SJCRH30 (cell line): ENCODE data around the gene SMYD3. TPM values are rescaled to one million over a fixed set of nuclear protein-coding genes. Genes with fewer than 3 reads are reported as not detected.

ENCODE experiments used
- DNase-seq, 2 experiments: peaks; one replicate each; pipeline ENCODE4 v3.0.0-alpha.2; 2015 to 2020
- H3K27ac ChIP-seq: fragments of 250-450 bp; sonication (Bioruptor Pico); 2 replicates; pipeline ENCODE4 v1.5.1; 2020; ENCODE audit warnings: mild to moderate bottlenecking, moderate library complexity
- H3K27me3 ChIP-seq: fragments of 250-450 bp; sonication (Bioruptor Pico); 2 replicates; pipeline ENCODE4 v1.5.1; 2020; ENCODE audit warnings: mild to moderate bottlenecking, moderate library complexity
- H3K36me3 ChIP-seq: fragments of 250-450 bp; sonication (Bioruptor Pico); 2 replicates; pipeline ENCODE4 v1.5.1; 2020; ENCODE audit warnings: mild to moderate bottlenecking, moderate library complexity
- H3K4me1 ChIP-seq: fragments of 250-450 bp; sonication (Bioruptor Pico); 2 replicates; pipeline ENCODE4 v1.5.1; 2020; ENCODE audit warnings: mild to moderate bottlenecking, moderate library complexity
- H3K4me3 ChIP-seq: fragments of 250-450 bp; sonication (Bioruptor Pico); 2 replicates; pipeline ENCODE4 v1.5.1; 2020; ENCODE audit warnings: mild to moderate bottlenecking, moderate library complexity
- H3K9me3 ChIP-seq: fragments of 250-450 bp; sonication (Bioruptor Pico); replicated peaks from 2 replicates; pipeline ENCODE4 v1.5.1; 2020; ENCODE audit warnings: mild to moderate bottlenecking, moderate library complexity
- total RNA-seq: library from RNA; depleted of rRNA; stranded (reverse); fragments of >200 nt; shearing (Covaris generic); gene quantifications from 2 replicates; pipeline ENCODE4 v1.2.3, GENCODE V29; 2014

SMYD3 gene
- total RNA-seq, 1 experiment from 2014 or later: 18.1 TPM

DNA sequence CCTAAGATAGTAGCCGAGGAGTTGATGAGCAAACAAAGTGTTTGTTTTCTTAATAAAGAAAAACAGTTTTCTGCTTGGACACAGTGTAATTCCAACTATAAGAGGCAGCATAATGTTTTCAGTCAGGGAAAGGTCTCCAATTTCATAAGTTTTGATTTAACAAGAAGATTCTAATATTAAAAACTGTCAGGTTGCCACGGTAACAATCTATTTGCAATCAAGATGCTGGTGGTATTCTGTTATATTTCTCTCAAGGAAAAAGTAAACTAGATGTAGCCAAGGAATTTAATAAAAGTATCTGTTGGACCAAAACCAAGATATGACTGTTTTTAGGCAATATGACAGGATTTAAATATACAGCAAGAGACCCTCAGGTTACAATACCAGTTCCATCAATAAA is 211.7 kb downstream of the SMYD3 start:
- no peak overlapping the region for H3K4me3 ChIP-seq
- H3K27me3 ChIP-seq: no peaks in the 10 kb centered on the region
- H3K9me3 ChIP-seq: no peaks in the 10 kb centered on the region
- no peak for DNase-seq
- no peaks in the 10 kb centered on the region for H3K36me3 ChIP-seq
- no peaks in the 10 kb centered on the region for H3K4me1 ChIP-seq
- no peak overlapping the region for H3K27ac ChIP-seq

GRCh38 chr1:246294263-246294662 is 212.8 kb downstream of the SMYD3 start:
- no peaks in the 10 kb centered on the region for H3K36me3 ChIP-seq
- no peaks in the 10 kb centered on the region for H3K4me1 ChIP-seq
- H3K27me3 ChIP-seq: no peaks in the 10 kb centered on the region
- DNase-seq: no peak
- H3K9me3 ChIP-seq: no peaks in the 10 kb centered on the region
- no peak overlapping the region for H3K27ac ChIP-seq
- H3K4me3 ChIP-seq: no peak overlapping the region

GRCh38 chr1:246293366-246294121 is 213.5 kb downstream of the SMYD3 start:
- H3K27me3 ChIP-seq: no peaks in the 10 kb centered on the region
- no peaks in the 10 kb centered on the region for H3K4me1 ChIP-seq
- no peaks in the 10 kb centered on the region for H3K9me3 ChIP-seq
- DNase-seq: no peak
- no peaks in the 10 kb centered on the region for H3K36me3 ChIP-seq
- H3K4me3 ChIP-seq: no peak overlapping the region
- no peak overlapping the region for H3K27ac ChIP-seq

DNA sequence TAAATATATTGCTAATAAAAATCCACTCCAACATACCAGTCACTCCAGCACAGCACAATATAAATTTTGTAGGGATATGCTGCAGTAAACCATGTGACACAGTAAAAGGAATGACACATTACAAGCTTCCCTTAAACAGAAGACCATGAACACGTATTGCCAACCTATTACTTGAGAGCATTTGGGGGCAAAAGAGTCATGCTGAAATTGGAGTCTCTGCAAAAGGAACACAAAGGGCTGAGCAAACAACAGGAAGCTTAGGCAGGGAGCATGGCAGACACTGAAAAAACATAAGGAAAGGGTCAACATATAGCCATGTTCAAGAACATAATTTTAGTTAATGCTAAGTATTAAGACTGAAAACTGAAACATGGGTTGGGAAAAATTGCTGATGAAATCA is 214.5 kb downstream of the SMYD3 start:
- no peaks in the 10 kb centered on the region for H3K4me1 ChIP-seq
- no peaks in the 10 kb centered on the region for H3K36me3 ChIP-seq

GRCh38 chr1:246291127-246291526 is 216.0 kb downstream of the SMYD3 start:
- H3K36me3 ChIP-seq: no peaks in the 10 kb centered on the region
- no peak overlapping the region for H3K27ac ChIP-seq
- no peak overlapping the region for H3K4me3 ChIP-seq
- H3K27me3 ChIP-seq: no peaks in the 10 kb centered on the region
- peak in 1 of 2 experiments; percentile 7 for DNase-seq
- no peaks in the 10 kb centered on the region for H3K9me3 ChIP-seq
- H3K4me1 ChIP-seq: no peaks in the 10 kb centered on the region

More for the DNA sequence above, 214.5 kb downstream of the SMYD3 start:
- H3K27ac ChIP-seq: no peak overlapping the region
- H3K9me3 ChIP-seq: no peaks in the 10 kb centered on the region
- no peak overlapping the region for H3K4me3 ChIP-seq
- no peaks in the 10 kb centered on the region for H3K27me3 ChIP-seq
- DNase-seq: no peak

DNA sequence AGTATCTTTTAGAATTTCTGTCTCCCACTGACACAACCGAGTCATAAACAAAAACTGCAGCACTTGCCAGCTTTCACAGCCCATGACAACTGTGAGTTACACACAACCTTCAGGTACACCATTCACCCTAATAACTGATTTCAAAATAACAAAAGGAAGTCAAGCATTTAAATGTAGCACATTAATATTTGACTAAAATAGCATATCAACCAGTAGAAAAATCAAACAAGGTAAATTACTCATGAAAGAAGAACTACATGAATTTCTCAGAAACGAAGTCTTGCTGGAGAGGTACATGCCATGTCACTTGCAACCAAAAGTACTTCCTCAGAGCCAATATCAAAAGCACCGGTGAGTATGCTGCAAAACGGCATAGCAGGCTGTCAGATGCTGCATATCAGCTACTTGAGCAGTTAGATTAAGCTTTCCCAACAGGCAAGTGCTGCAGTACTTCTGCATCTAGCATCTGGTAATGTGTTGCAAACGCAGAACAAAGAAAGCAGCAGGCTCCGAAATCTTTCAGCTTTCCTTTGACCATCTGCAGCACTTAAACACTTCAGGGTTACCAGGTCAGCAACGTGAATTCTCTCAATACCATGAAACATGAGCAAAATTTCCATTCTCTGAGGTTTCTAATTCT is 223.2 kb downstream of the SMYD3 start:
- no peak overlapping the region for H3K4me3 ChIP-seq
- no peak overlapping the region for H3K27ac ChIP-seq
- H3K36me3 ChIP-seq: no peaks in the 10 kb centered on the region
- H3K27me3 ChIP-seq: no peaks in the 10 kb centered on the region
- H3K4me1 ChIP-seq: no peaks in the 10 kb centered on the region
- no peaks in the 10 kb centered on the region for H3K9me3 ChIP-seq
- no peak for DNase-seq

GRCh38 chr1:246281639-246282038 is 225.4 kb downstream of the SMYD3 start:
- H3K27me3 ChIP-seq: no peaks in the 10 kb centered on the region
- H3K27ac ChIP-seq: no peak overlapping the region
- DNase-seq: no peak
- no peaks in the 10 kb centered on the region for H3K9me3 ChIP-seq
- H3K36me3 ChIP-seq: no peaks in the 10 kb centered on the region
- H3K4me1 ChIP-seq: no peaks in the 10 kb centered on the region
- no peak overlapping the region for H3K4me3 ChIP-seq

DNA sequence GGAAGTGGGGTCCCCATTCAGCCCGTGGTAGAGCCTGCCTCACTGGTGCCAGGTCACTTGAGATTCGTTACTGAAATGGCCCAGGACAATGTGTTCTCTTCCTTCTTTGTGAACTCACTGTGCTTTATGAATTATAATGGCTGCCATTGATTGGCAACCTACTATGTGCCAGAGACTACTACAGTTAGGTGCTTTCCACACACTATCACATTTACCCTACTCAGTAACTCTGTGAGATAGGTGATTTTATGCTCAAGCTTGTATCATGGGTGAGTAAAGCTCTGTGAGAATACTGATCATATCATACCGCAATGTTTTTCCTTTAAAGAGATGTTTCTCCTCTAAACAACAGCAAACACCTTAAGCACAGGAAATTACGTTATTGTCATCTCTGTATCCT is 225.9 kb downstream of the SMYD3 start:
- Histone ChIP-seq H3K36me3 (no peaks in the 10 kb centered on the region), H3K4me3 (no peak overlapping the region)

DNA sequence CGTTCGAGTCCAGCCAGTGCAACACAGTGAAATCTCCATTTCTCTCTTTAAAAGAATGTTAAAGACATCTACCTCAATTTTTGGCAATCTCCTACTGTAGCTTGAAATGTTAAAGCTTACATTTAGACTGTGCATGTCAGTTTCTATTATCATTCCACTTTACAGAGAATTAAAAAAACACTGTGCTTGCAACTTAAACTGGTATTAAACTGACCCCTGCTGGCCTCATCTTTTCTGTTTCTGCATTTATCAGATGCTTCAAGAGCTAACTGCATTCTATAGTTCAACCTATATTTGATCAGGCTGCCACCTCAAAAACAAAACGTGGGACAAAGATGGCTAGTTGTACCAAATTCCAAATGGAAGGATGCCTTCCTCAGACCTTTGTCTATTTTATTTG is 226.5 kb downstream of the SMYD3 start:
- Histone ChIP-seq H3K9me3 (no peaks in the 10 kb centered on the region), H3K36me3 (no peaks in the 10 kb centered on the region), H3K27me3 (no peaks in the 10 kb centered on the region), H3K27ac (no peak overlapping the region), H3K4me1 (no peaks in the 10 kb centered on the region), H3K4me3 (no peak overlapping the region)
- DNase-seq: peak; percentile 4 to 21

More for the DNA sequence above, 225.9 kb downstream of the SMYD3 start:
- H3K9me3 ChIP-seq: no peaks in the 10 kb centered on the region
- DNase-seq: no peak
- H3K27ac ChIP-seq: no peak overlapping the region
- H3K27me3 ChIP-seq: no peaks in the 10 kb centered on the region
- H3K4me1 ChIP-seq: no peaks in the 10 kb centered on the region

GRCh38 chr1:246279402-246279801 is 227.7 kb downstream of the SMYD3 start:
- Histone ChIP-seq H3K27me3 (no peaks in the 10 kb centered on the region), H3K4me1 (no peaks in the 10 kb centered on the region), H3K9me3 (no peaks in the 10 kb centered on the region), H3K27ac (no peak overlapping the region), H3K36me3 (no peaks in the 10 kb centered on the region), H3K4me3 (no peak overlapping the region)
- no peak for DNase-seq

GRCh38 chr1:246278371-246278770 is 228.7 kb downstream of the SMYD3 start:
- no peak for DNase-seq
- no peak overlapping the region for H3K4me3 ChIP-seq
- no peaks in the 10 kb centered on the region for H3K27me3 ChIP-seq
- H3K4me1 ChIP-seq: no peaks in the 10 kb centered on the region
- H3K36me3 ChIP-seq: no peaks in the 10 kb centered on the region
- no peak overlapping the region for H3K27ac ChIP-seq
- no peaks in the 10 kb centered on the region for H3K9me3 ChIP-seq

- no peaks in the 10 kb centered on the region for H3K4me1 ChIP-seq
- no peak overlapping the region for H3K4me3 ChIP-seq
- no peak for DNase-seq
- H3K9me3 ChIP-seq: no peaks in the 10 kb centered on the region
- no peaks in the 10 kb centered on the region for H3K36me3 ChIP-seq
- no peak overlapping the region for H3K27ac ChIP-seq
- H3K27me3 ChIP-seq: no peaks in the 10 kb centered on the region
Measured at GRCh38 chr1:246275036-246275435, 232.0 kb downstream of the SMYD3 start.

DNA sequence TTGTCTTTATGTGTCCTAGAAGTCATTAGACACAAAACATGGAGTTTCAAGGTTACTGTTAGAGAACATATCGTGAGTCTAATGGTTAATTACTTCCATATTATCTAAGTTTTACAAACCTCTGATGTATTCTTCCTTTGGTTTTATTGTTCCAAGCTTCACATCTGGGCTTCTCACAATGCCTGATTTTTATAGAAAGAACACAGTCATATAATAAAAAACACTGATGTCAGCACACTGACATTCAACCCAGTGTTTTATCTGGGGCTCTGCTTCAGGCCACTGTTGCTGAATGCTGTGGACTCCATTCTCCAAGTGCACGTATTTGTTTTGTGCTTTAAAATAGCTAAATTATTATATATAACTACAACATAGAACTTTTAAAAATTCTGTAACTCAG is 232.9 kb downstream of the SMYD3 start:
- H3K9me3 ChIP-seq: no peaks in the 10 kb centered on the region
- no peak overlapping the region for H3K4me3 ChIP-seq
- DNase-seq: no peak
- H3K36me3 ChIP-seq: no peaks in the 10 kb centered on the region
- H3K4me1 ChIP-seq: no peaks in the 10 kb centered on the region
- no peak overlapping the region for H3K27ac ChIP-seq
- H3K27me3 ChIP-seq: no peaks in the 10 kb centered on the region

- Histone ChIP-seq H3K36me3 (no peaks in the 10 kb centered on the region), H3K27ac (no peak overlapping the region), H3K4me3 (no peak overlapping the region), H3K27me3 (no peaks in the 10 kb centered on the region), H3K4me1 (no peaks in the 10 kb centered on the region), H3K9me3 (no peaks in the 10 kb centered on the region)
- no peak for DNase-seq
Measured at GRCh38 chr1:246271516-246271915, 235.6 kb downstream of the SMYD3 start.

- Histone ChIP-seq H3K4me1 (no peaks in the 10 kb centered on the region), H3K27me3 (no peaks in the 10 kb centered on the region), H3K36me3 (no peaks in the 10 kb centered on the region)
Measured at GRCh38 chr1:246270236-246270635, 236.8 kb downstream of the SMYD3 start.

GRCh38 chr1:246269466-246269865 is 237.6 kb downstream of the SMYD3 start:
- Histone ChIP-seq H3K27ac (no peak overlapping the region), H3K9me3 (no peaks in the 10 kb centered on the region), H3K36me3 (no peaks in the 10 kb centered on the region), H3K27me3 (no peaks in the 10 kb centered on the region), H3K4me1 (no peaks in the 10 kb centered on the region), H3K4me3 (no peak overlapping the region)
- DNase-seq: no peak

More at GRCh38 chr1:246270236-246270635, 236.8 kb downstream of the SMYD3 start:
- no peak overlapping the region for H3K4me3 ChIP-seq
- DNase-seq: no peak
- H3K27ac ChIP-seq: no peak overlapping the region
- no peaks in the 10 kb centered on the region for H3K9me3 ChIP-seq
